PFSK-1 (cell line): Measurements from ENCODE around the gene DLL1.

Experiments
- FOXP2 ChIP-seq: optimal IDR thresholded peaks from 2 replicates; pipeline ENCODE3; 2011; ENCODE audit warnings: borderline replicate concordance, control low read depth, inconsistent platforms; ENCODE audit not compliant: insufficient read depth; ENCODE audit errors: extremely low read length, extremely low read depth
- POLR2AphosphoS5 ChIP-seq: IDR thresholded peaks from 2 replicates; pipeline ENCODE4 v1.6.1; 2012; ENCODE audit warnings: low read depth, mild to moderate bottlenecking, control low read depth, low read length, moderate library complexity
- REST ChIP-seq, 2 experiments: IDR thresholded peaks; 2 replicates each; pipeline versions ENCODE4 v1.6.1 to v1.8.0; 2011 to 2012; ENCODE audit warnings: low read depth in 2 of 2, low read length in 2 of 2, control low read depth in 1 of 2, inconsistent platforms in 1 of 2, mild to moderate bottlenecking in 1 of 2, moderate library complexity in 1 of 2; ENCODE audit not compliant: insufficient read depth in 1 of 2
- SIN3A ChIP-seq: IDR thresholded peaks from 2 replicates; pipeline ENCODE4 v1.6.1; 2012; ENCODE audit warnings: mild to moderate bottlenecking, low read length, moderate library complexity, borderline replicate concordance; ENCODE audit not compliant: insufficient read depth
- TAF1 ChIP-seq: IDR thresholded peaks from 2 replicates; pipeline ENCODE4 v1.6.1; 2012; ENCODE audit warnings: low read length, control low read depth, borderline replicate concordance; ENCODE audit not compliant: insufficient read depth

DLL1 gene

GRCh38 chr6:170251776-170252571 lies 38.9 kb downstream of the DLL1 start:
- no peak for TF ChIP-seq SIN3A

GRCh38 chr6:170250981-170251775 lies 39.7 kb downstream of the DLL1 start:
- TF ChIP-seq SIN3A (no peak), FOXP2 (no peak), REST (IDR thresholded peaks at IDR 0.05; ENCODE audit: insufficient read depth in 1 of 2, low read depth in 2 of 2, low read length in 2 of 2) (no peak), TAF1 (no peak), POLR2AphosphoS5 (no peak)

GRCh38 chr6:170250455-170250854 lies 40.4 kb downstream of the DLL1 start:
- TF ChIP-seq POLR2AphosphoS5, result no peak
- TF ChIP-seq FOXP2, result no peak
- TF ChIP-seq TAF1, result no peak

GRCh38 chr6:170249817-170250216 lies 41.1 kb downstream of the DLL1 start:
- TF ChIP-seq POLR2AphosphoS5 (no peak), REST (IDR thresholded peaks at IDR 0.05; ENCODE audit: insufficient read depth in 1 of 2, low read depth in 2 of 2, low read length in 2 of 2) (no peak), SIN3A (no peak), TAF1 (no peak), FOXP2 (no peak)

- TF ChIP-seq POLR2AphosphoS5, result no peak
- no peak for TF ChIP-seq TAF1
- TF ChIP-seq REST (IDR thresholded peaks at IDR 0.05; ENCODE audit: insufficient read depth in 1 of 2, low read depth in 2 of 2, low read length in 2 of 2), result no peak
- no peak for TF ChIP-seq FOXP2
- no peak for TF ChIP-seq SIN3A
These were observed 41.8 kb downstream of the DLL1 start for GRCh38 chr6:170248861-170249600.
